HG03095 (cell line): Measurements from ENCODE around the gene ZNF385B.

Experiments
- ATAC-seq: cut with Tn5 transposase; IDR thresholded peaks from one replicate; pipeline ENCODE4 v1.9.1; 2021; ENCODE audit warnings: moderate library complexity; ENCODE audit not compliant: unreplicated experiment

Gene ZNF385B

GRCh38 chr2:179594268-179595112, 266.9 kb downstream of the ZNF385B start:
- ATAC-seq: no peak

- no peak for ATAC-seq
Observed at GRCh38 chr2:179593323-179593722, 268.1 kb downstream of the ZNF385B start.

GRCh38 chr2:179592167-179592936, 269.1 kb downstream of the ZNF385B start:
- ATAC-seq: no peak

- no peak for ATAC-seq
Observed at GRCh38 chr2:179591690-179592089, 269.7 kb downstream of the ZNF385B start.

- ATAC-seq: no peak
Observed at GRCh38 chr2:179588486-179589145, 272.8 kb downstream of the ZNF385B start.

GRCh38 chr2:179584760-179585159, 276.7 kb downstream of the ZNF385B start:
- no peak for ATAC-seq

GRCh38 chr2:179581605-179582004, 279.8 kb downstream of the ZNF385B start:
- no peak for ATAC-seq

GRCh38 chr2:179580378-179581146, 280.9 kb downstream of the ZNF385B start:
- no peak for ATAC-seq

GRCh38 chr2:179579800-179580199, 281.6 kb downstream of the ZNF385B start:
- no peak for ATAC-seq

GRCh38 chr2:179578171-179578916, 283.1 kb downstream of the ZNF385B start:
- ATAC-seq: no peak

GRCh38 chr2:179574061-179574519, 287.3 kb downstream of the ZNF385B start:
- ATAC-seq: no peak

- ATAC-seq: no peak
Observed at GRCh38 chr2:179572544-179572943, 288.9 kb downstream of the ZNF385B start.

GRCh38 chr2:179571721-179572120, 289.7 kb downstream of the ZNF385B start:
- no peak for ATAC-seq

GRCh38 chr2:179571252-179571651, 290.2 kb downstream of the ZNF385B start:
- no peak for ATAC-seq

- no peak for ATAC-seq
Observed at GRCh38 chr2:179569831-179570233, 291.6 kb downstream of the ZNF385B start.

GRCh38 chr2:179565807-179566206, 295.6 kb downstream of the ZNF385B start:
- no peak for ATAC-seq

- ATAC-seq: no peak
Observed at GRCh38 chr2:179562330-179562885, 299.0 kb downstream of the ZNF385B start.

- ATAC-seq: no peak
Observed at GRCh38 chr2:179561702-179562101, 299.7 kb downstream of the ZNF385B start.

- no peak for ATAC-seq
Observed at GRCh38 chr2:179560257-179560735, 301.1 kb downstream of the ZNF385B start.
